Right hindlimb (tissue), 1 donor: Measurements from ENCODE around the gene MCRS1.
"Not testable (repeated sequence)": the region's sequence is repeated elsewhere in the genome, so short reads cannot be mapped to it uniquely, and the experiment has no call there.

Source experiments
- DNase-seq: peaks from one replicate; pipeline ENCODE4 v3.0.0-alpha.2; 2018

The MCRS1 gene, protein sequence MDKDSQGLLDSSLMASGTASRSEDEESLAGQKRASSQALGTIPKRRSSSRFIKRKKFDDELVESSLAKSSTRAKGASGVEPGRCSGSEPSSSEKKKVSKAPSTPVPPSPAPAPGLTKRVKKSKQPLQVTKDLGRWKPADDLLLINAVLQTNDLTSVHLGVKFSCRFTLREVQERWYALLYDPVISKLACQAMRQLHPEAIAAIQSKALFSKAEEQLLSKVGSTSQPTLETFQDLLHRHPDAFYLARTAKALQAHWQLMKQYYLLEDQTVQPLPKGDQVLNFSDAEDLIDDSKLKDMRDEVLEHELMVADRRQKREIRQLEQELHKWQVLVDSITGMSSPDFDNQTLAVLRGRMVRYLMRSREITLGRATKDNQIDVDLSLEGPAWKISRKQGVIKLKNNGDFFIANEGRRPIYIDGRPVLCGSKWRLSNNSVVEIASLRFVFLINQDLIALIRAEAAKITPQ

DNA sequence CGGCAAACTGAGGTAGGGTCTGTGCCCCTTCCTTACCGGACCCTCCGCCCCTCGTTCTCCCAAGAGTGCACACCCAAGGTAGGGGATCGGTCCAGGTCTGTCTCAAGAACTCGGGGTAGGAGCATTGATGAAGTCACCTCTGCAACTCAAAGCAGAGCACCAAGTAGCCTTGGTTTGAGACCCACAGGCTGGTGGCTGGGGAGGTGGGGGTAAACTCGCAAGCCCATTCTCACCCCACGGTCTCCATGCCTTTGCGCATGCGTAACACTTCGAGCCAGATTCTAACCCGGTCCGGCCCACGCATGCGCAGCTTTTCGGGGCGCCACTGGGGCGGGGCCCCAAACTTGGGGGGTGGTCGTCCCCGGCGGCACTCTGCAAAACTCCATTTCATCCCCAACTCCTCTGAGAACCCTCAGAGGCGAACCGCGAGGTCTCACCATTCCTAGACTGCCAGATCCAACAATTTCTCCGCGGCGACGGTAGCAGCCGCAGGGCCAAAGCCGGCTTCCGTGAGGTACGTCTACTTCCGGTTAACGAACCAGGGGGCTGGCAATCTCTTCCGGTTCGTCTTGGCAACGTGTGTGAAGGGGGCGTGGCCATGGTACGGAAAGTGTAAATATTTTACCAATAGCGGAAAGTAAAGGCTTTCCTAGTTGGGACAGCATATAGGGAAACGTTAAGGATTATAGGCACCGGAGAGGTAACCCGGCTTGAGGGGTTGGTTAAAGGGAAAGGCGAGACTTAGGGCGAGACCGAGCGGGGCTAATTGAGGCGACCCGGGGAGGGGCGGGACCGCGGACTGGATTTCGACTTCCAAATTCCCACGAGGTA, at the start of gene MCRS1:
TSS of gene MCRS1 (minus strand) at position 532 of the 831 bp plus-strand sequence. CDS start 1,411 bp downstream, outside the sequence.
- DNase-seq: peak; percentile 92

DNA sequence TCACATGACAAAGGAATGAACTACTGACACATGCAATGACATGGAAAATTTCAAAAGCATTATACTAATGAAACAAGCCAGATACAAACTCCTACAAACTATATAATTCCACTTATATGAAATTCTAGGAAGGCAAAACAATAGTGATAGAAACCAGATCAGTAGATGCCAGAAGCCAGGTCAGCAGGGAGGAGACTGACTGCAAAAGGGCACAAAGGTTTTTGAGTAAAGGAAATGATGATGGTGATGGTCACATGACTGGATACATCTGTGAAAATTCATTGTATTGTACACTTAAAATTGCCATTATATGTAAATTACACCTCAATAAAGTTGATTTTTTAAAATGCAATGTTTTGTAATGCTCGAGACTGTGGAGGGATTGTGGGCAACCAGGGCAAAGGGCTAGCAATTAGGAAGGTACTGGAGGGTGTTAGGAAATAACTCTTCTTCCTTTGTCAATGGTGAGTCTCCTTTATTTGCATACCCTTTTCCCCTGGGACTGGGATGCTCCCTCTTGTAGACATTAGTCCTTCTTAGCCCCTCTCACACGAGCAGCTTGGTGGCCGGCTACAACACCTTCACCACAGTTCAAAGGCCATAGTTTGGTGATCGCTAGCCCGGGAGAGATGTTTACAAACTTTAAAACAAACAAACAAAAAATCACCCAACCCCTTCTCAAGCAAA, 48.7 kb upstream of the MCRS1 start:
- DNase-seq: no peak

DNA sequence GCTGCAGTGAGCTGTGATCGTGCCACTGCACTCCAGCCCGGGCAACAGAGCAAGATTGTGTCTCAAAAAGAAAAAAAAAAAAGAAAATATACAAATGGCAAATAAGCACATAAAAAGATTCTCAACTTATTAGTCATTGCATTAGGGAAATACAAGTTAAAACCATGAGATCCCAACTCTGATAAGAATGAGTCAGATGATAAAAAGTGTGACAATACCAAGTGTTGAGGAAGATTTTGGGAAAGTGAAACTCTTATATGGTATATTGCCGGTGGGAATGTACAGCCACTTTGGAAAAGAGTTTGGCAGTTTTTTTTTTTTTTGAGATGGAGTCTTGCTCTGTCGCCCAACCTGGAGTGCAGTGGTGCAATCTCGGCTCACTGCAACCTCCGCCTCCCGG, 47.8 kb upstream of the MCRS1 start:
- no peak for DNase-seq

DNA sequence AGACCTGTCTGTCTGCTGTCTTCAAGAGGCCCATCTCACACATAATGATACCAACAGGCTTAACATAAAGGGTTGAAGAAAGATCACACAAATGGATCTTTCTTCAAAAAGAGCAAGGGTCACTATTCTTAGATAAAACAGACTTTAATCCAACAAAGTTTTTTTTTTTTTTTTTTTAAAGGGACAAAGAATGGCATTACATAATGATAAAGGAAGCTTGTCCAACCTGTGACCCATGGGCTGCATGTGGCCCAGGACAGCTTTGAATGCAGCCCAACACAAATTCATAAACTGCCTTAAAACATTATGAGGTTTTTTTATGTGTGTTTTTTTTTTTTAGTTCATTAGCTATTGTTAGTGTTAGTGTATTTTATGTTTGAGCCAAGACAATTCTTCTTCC, 44.3 kb upstream of the MCRS1 start:
- DNase-seq: no peak

DNA sequence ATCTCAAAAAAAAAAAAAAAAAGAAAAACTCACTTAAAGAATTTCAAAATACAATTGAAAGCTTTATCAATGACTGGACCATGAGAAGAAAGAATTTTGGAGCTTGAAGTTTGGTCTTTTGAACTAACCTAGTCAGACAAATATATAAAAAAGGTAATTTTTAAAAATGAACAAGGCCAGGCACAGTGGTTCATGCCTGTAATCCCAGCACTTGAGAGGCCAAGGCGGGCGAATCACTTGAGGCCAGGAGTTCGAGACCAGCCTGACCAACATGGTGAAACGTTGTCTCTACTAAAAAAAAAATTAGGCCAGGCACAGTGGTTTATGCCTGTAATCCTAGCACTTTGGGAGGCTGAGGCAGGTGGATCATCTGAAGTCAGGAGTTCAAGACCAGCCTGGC, 42.8 kb upstream of the MCRS1 start:
- DNase-seq: not testable (repeated sequence)

DNA sequence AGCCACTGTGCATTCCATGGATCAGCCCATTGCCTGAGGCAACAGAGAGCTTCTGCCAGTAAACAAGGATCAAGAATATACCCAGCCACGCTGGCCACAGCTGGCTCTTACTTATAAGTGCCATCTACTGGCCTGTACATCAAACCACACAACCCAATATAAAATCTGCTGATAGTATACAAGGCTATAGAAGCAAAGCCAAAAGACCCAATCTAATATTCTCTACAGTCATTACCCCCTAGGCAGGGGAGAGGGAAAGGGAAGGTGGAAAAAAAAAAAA, 41.9 kb upstream of the MCRS1 start:
- no peak for DNase-seq

DNA sequence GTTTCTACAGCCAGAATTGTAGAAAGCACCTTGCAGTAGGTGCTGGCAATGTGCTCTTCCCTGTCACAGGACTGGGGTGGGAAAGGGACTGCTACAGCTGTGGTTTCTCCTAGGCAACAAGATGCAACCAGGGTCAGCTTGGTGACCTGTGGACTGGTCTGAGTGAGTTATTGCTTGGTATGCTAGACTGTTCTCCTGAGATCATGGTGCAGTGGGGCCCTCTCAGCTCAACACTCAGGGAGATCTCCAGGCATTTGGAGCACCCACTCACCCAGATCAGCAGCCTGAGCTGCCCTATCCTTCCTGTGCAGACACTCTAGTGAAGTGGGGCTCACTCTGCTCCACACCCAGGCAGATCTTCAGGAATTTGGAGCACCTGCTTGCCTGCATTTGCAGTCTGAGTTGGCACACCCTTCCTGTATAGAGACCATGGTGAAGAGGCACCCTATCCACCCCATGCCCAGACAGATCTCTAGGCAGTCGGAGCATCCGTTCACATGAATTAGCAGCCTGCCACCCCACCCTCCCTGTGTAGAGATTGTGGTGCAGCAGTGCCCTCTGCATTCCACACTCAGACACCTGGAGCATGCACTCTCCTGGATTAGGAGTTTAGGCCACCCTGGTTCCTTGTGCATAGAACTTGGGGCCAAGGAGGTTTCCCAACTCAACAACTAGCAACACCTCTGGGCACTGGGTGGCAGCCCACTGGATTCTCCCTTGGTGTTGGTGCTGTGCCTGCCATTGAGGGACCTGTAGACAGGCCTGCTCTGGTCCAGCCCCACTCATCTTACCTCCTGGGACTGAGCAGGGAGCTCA, 41.3 kb upstream of the MCRS1 start:
- DNase-seq: no peak

DNA sequence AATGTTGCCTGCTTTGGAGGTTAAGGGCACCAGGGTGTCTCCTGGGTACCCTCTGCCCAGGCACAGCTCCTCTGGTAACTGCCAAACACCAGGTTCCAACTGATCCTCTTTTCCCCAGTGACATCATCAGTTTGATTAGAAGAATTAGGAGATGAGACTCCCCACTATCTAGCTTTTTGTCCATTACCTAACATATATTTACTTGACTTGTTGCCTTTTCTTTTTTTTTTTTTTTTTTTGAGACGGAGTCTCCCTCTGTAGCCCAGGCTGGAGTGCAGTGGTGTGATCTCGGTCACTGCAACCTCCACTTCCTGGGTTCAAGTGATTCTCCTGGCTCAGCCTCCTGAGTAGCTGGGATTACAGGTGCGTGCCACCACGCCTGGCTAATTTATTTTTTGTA, 37.6 kb upstream of the MCRS1 start, which contains the start of gene FAM186B:
TSS of gene FAM186B (minus strand) at position 101 of the 400 bp plus-strand sequence. CDS start 162 bp downstream, outside the sequence.
- DNase-seq: not testable (repeated sequence)

DNA sequence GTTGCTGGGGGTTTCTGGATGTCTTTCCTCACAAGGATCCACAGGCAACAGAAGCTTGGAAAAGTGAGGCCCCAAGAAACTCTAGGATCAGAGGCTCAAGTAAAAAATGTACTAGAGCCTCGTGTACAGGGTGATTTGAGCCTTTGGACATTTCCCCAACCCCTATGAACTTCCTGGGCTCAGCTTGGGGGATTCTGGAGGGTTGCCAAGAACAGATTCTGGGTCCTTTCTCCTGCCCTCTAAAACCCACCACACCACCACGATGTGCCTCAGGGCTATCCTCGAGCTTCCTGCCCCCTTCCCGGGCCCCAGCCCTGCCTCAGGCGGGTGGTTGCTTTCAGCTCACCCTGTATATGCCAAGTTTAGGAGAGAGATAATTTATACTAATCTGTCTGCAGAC, 36.9 kb upstream of the MCRS1 start:
- DNase-seq: no peak

DNA sequence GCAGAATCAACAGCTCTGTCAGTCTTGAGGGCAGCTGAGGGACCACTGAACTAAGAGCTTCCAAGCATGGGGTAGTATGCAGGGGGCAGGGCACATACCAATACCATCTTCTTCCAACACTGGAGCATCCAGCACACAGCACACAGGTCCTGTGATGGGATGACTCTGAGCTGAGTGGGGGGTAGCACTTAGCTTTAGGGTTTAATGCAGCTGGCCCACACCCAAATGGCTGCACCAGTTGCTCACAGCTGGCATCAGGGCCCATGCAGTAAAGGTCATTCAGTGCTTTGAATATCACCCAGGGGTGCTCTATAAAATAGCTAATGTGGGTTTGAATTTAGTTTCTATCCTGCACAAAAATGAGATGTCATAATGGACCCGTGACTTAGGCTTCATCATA, 35.8 kb upstream of the MCRS1 start:
- no peak for DNase-seq

DNA sequence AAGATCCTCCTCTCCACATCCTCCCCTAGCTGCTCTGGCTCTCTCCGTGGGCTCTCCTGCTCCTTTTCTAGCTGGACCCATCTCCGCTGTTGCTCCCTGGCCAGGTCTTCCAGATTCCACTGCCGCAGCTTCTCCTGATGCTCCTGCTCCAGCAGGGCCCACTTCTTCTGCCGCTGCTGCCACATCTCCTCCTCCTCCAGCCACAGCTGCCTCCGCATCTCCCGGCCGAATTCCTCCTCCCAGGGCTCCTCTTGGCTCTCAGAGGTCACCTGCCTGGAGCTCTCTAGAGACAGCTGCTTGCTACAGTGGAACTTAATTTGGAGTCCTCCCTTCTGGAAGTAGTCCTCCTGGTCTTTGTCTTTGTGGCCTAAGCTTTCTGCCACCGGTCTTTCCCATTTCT, 32.0 kb upstream of the MCRS1 start:
- no peak for DNase-seq

DNA sequence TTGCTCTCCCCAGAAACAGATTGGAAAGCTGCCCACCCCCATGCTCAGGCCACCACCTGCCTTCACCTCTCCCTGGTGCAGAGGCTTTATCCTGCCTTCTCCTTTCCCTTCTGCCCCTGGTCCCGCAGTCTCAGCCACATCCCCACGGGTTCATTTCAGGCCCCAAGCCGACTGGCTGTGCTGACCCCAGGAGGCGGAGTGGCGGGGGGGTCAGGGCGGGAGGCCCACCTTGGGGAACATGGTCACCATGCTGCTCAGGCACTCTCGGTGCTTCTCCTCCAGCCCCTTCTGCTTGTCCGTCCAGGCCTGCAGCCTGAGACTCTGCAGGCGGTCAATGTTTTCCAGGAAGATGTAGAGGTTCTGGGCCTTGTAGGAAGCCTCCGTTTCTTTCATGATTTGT, 30.6 kb upstream of the MCRS1 start:
- no peak for DNase-seq

DNA sequence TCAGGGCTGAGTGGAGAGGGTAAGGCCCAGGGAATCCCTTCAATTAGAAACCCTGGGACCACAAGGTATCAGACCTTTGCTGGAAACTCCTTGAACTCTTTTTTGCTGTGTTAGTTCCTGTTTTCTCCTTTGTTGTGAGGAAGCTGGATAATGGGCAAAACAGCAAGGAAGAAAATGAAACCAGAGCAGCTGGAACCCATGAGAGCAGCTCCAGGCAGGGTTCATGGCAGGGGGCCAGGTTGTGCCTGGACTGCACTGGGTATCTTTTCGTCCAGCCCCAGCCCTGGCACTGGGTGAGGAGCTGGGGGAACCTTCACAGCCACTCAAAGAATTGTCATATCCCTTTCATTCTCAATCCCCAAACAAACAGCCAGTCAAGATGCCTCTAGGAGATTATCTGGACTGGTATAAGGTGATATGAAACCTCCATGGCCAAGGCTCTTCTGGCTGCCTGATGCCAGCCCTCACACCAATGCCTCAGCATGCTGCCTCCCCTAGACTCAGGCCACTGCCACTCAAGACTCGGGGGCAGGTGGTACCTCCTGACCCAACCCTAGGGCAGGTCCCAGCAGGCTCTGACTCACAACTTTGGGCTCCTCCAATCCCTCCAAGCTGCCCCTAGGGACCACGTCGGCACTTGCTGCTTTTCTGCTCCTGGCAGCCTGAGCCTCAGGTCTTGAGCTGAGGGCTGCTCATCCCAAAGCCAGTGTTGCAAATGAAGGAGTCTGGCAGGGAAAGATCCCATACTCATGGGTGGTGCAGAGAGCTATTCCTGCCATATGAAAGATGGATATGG, 21.0 kb upstream of the MCRS1 start:
- DNase-seq: no peak

DNA sequence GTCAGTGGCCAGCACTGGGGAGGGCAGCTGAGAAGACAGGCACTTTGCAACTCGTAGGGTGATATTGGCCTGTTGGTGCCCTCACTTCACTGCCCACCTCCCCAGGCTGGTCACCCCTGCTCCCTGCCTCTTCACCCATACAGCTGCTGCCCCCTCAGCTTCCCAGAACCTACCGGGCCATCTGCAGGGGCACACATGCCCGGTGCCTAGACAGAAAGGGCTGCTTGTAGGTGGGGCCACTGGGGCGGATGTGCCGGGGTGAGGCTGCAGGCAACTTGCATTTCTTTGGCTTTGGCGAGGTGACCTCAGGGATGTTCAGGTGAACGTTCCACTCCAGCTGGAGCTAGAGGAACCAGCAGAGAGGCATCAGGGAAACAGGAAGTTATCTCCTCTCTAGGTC, 20.3 kb upstream of the MCRS1 start:
- DNase-seq: no peak

DNA sequence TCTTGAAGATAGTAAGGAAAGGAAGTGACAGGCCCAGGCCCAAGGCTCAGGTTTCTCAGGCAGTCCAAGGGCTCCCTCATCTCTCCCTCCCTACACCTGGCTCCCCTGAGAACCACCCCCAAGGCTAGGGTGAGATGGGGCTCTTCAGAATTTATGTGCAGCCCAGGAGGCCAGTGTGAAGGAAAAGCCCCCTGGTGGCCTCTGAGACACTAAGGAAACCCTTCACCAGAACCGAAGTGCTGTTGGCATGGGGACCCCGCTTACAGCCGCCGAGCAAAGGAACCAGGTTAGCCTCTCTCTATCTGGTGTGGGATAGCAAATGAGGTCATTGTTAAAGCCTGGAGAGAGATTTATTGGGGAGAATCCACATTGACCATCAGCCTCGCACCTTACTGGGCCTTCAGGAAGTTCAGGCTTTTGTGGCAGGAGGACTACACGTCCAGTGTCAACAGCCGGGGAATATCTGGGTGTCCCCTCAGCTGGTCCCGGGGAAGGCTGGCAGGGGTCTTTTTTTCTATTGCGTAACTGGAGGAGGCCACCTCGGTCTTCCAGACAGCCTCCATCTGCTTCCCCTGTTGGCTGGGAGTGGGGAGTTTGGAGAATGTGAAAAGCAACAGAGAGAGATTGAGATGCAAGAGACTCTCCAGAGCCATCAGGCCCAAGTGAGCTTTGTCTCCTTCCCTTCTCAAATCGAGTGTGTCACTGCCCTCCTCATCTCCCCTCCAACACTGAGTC, 19.4 kb upstream of the MCRS1 start:
- DNase-seq: no peak

DNA sequence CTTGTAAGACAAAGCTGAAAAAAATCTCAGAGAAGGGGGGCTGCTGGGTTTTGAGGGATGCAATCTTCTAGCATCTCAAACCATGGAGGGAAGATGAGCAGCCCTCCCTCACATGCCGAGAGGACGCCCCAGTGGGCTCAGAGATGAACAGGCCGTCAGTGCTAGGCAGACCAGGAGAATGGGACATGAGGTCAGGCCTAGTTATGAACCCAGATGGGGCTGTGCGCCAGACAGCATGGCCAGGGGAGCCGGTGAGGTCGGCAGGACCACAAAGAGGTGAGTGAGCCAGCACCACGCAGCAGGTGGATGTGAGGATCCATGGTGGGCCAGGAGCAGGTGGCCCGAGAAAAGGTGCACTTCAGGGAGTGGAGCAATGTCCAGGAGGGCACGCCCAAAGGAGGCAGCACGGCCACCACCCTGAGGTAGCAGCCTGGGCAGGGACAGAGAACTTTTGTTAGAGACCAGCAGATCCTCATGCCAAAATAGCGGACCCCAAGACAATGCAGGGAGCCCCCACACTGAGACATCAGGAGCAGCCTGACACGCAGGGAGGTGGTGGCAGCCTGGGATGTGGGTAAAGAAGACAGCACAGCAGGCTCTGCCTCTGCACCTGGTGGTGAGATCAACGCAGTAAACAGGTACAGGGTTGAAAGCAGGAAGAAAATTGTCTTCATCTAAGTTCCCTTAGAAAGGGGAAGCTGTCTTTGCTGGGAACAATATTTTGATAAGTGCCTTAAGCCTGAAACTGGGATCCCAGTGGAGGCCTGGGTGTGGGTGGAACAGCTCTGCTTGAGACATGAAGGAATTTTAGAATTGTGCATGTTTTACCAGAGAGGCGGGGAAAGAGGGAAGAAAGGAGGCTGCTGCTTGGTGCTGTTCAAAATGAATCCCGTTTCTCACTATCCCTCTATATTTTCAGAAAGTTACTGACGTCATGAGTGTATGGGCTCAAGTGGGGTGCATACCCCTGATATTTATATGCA, 17.8 kb upstream of the MCRS1 start:
- no peak for DNase-seq

DNA sequence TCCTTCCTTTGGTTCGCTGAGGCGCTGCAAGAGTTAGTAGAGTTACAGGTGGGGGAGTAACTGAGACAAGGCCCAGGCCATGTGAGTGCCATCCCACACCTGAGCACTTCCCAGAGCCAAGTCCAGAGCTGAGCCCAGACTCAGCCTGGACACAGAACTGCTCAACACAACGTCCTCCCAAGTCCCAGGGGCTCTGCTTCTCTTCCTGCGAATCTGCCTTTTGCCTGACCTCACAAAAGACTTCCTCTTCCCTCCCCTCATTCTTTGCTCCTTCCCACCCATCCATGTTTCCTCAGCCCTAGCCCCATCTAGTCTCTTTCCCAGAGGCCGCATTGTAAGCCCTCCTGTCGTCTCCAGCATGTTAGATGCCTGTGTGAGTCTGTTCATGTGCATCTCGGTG, 16.6 kb upstream of the MCRS1 start:
- no peak for DNase-seq

DNA sequence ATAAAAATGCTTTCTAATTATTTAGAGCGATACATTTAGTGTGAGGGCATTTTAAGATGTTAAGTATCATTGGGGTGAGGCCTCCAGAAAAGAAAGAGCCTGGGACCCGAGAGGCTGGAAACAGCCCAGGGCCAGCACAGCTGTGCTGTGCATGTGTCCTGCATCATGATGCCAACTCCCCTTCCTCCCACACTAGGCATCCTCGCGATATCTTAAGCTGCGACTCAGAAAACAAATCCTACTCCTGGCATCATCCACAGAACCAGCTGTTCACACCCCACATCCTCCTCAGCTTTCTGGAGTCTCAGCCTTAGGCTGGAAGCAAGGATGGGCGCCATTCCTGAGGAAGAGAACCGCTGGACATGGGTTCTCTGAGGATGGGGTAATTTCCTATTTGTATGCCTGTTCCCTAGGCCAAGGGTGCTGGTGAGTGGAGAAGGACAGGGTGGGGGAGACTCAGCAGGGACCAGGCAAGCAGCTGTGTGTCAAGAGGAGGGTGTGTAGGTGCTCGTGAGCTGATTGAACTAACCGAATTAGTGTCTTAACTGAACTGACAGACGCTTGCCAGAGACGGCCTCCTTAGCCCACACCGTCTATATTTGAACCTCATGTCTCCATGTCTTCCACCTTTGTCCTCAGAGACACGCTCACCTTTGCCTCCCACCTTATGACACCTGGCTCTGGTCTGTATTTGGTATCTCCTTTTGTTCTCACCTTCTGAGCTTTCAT, 15.6 kb upstream of the MCRS1 start:
- DNase-seq: peak; percentile 69

DNA sequence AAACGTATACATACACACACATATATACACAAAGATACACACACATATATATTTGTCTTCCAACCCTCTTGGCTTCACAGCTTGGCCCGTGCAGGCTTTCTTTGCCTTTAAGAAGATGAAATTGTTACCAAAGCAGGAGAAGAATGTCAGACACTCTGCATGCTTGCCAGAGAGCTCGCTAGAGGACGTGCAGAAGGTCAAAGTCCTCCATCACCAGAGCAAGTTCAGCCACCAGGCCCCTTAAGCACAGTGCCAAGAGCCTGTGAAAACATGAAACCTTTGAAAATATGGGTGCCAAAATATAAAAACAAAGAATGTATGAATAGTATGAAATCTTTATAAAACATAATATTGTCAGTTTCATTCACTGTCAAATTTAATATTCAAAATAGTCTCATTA, 14.9 kb upstream of the MCRS1 start:
- DNase-seq: peak; percentile 73
